IMR-90 (cell line): ENCODE measurements around the gene CARMIL1.
A peak's percentile ranks its signal among the peaks of the same experiment; 100 is the strongest.

ENCODE experiments used
- BHLHE40 ChIP-seq: fragments of 150-350 bp; IDR thresholded peaks from 2 replicates; pipeline ENCODE4 v1.6.1; 2016; ENCODE audit warnings: mild to moderate bottlenecking, low read depth, low read length
- CEBPB ChIP-seq: IDR thresholded peaks from 2 replicates; pipeline ENCODE4 v1.6.1; 2012; ENCODE audit warnings: low read depth, low read length, improper control_type of control experiment
- MAZ ChIP-seq: IDR thresholded peaks from 2 replicates; pipeline ENCODE4 v1.6.1; 2012; ENCODE audit warnings: low read depth, mild to moderate bottlenecking, low read length, improper control_type of control experiment, moderate library complexity, borderline replicate concordance
- MXI1 ChIP-seq: IDR thresholded peaks from 2 replicates; pipeline ENCODE4 v1.6.1; 2012; ENCODE audit warnings: low read depth, mild to moderate bottlenecking, low read length, moderate library complexity, borderline replicate concordance
- POLR2A ChIP-seq: IDR thresholded peaks from 2 replicates; pipeline ENCODE4 v1.6.1; 2012; ENCODE audit warnings: mild to moderate bottlenecking, low read depth, low read length
- RAD21 ChIP-seq: IDR thresholded peaks from 2 replicates; pipeline ENCODE4 v1.6.1; 2012; ENCODE audit warnings: low read length, improper control_type of control experiment
- RFX5 ChIP-seq: IDR thresholded peaks from 2 replicates; pipeline ENCODE4 v1.8.0; 2012; ENCODE audit warnings: low read depth, mild to moderate bottlenecking, low read length, moderate library complexity
- SMC3 ChIP-seq: fragments of 150-350 bp; IDR thresholded peaks from 2 replicates; pipeline ENCODE4 v1.6.1; 2016; ENCODE audit warnings: low read depth, mild to moderate bottlenecking, antibody characterized with exemption, low read length, moderate library complexity
- TF ChIP-seq, protein P1 (sequence below): conservative IDR thresholded peaks from 2 replicates; pipeline ENCODE4 v1.5.1; 2012; ENCODE audit warnings: mild to moderate bottlenecking, low read depth, low read length, improper control_type of control experiment
- TF ChIP-seq, protein P2 (sequence below): fragments of 150-350 bp; IDR thresholded peaks from 2 replicates; pipeline ENCODE4 v1.6.1; 2017; ENCODE audit warnings: mild to moderate bottlenecking, antibody characterized with exemption, low read length, low read depth

DNA sequence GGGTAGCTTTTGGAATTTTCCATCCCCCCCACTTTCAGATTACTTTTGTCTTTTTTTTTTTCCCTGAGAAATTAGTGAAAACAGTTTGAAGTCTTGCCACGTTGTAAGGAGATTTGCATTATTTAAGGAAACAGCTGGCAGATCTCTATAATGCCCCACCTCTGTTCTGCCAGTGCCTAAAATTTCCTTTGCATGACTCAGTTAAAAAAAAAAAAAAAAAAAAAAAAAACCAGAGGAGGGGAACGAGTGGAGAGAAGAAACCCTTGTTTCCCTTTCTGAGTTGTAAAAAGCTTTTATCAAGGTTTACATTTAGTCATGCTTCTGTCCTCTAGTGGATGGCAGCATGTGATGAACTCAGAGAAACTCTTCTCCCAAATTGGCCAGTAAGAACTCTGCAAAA is 33.5 kb downstream of the CARMIL1 start:
- TF ChIP-seq, protein P1, sequence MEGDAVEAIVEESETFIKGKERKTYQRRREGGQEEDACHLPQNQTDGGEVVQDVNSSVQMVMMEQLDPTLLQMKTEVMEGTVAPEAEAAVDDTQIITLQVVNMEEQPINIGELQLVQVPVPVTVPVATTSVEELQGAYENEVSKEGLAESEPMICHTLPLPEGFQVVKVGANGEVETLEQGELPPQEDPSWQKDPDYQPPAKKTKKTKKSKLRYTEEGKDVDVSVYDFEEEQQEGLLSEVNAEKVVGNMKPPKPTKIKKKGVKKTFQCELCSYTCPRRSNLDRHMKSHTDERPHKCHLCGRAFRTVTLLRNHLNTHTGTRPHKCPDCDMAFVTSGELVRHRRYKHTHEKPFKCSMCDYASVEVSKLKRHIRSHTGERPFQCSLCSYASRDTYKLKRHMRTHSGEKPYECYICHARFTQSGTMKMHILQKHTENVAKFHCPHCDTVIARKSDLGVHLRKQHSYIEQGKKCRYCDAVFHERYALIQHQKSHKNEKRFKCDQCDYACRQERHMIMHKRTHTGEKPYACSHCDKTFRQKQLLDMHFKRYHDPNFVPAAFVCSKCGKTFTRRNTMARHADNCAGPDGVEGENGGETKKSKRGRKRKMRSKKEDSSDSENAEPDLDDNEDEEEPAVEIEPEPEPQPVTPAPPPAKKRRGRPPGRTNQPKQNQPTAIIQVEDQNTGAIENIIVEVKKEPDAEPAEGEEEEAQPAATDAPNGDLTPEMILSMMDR: no peak; the same call in 1 of the 2 replicates
- TF ChIP-seq RFX5 (no peak), POLR2A (no peak), CEBPB (no peak), MAZ (no peak), BHLHE40 (peak; percentile 20; the same call in 1 of the 2 replicates), SMC3 (no peak), RAD21 (no peak), MXI1 (no peak)
- TF ChIP-seq, protein P2, sequence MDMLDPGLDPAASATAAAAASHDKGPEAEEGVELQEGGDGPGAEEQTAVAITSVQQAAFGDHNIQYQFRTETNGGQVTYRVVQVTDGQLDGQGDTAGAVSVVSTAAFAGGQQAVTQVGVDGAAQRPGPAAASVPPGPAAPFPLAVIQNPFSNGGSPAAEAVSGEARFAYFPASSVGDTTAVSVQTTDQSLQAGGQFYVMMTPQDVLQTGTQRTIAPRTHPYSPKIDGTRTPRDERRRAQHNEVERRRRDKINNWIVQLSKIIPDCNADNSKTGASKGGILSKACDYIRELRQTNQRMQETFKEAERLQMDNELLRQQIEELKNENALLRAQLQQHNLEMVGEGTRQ: peak; percentile 48; the same call in 1 of the 2 replicates
